ENCODE measurements around the gene CA4.

GRCh38 chr17:60130466-60130865, 19.3 kb upstream of the CA4 start:
- TF ChIP-seq CTCF (IDR thresholded peaks at IDR 0.05; ENCODE audit: insufficient read depth, low read length, poor library complexity, severe bottlenecking) (no peak), EZH2phosphoT487 (conservative IDR thresholded peaks at IDR 0.05; ENCODE audit: low read length) (no peak)

Data from SU-DHL-6 (cell line).